HEK293T (cell line): Measurements from ENCODE around the gene BICC1.

ENCODE experiments used
- ARNT ChIP-seq: fragments of 450-650 bp; IDR thresholded peaks from 2 replicates; pipeline ENCODE4 v1.6.1; 2017; ENCODE audit warnings: mild to moderate bottlenecking
- BHLHE40 ChIP-seq: fragments of 450-650 bp; IDR thresholded peaks from 2 replicates; pipeline ENCODE4 v1.6.1; 2016; ENCODE audit warnings: mild to moderate bottlenecking, moderate library complexity, borderline replicate concordance
- ELF4 ChIP-seq: fragments of 450-650 bp; IDR thresholded peaks from 2 replicates; pipeline ENCODE4 v1.6.1; 2017; ENCODE audit warnings: antibody characterized with exemption
- FOXK2 ChIP-seq: fragments of 450-650 bp; IDR thresholded peaks from 2 replicates; pipeline ENCODE4 v1.6.1; 2016; ENCODE audit warnings: mild to moderate bottlenecking
- FOXM1 ChIP-seq: fragments of 450-650 bp; IDR thresholded peaks from 2 replicates; pipeline ENCODE4 v1.6.1; 2017; ENCODE audit warnings: mild to moderate bottlenecking, borderline replicate concordance
- HDGF ChIP-seq: fragments of 450-650 bp; IDR thresholded peaks from 2 replicates; pipeline ENCODE4 v1.6.1; 2017; ENCODE audit warnings: antibody characterized with exemption, borderline replicate concordance
- L3MBTL2 ChIP-seq: fragments of 450-650 bp; conservative IDR thresholded peaks from 2 replicates; pipeline ENCODE4 v1.6.1; 2016; ENCODE audit warnings: mild to moderate bottlenecking
- LEF1 ChIP-seq: fragments of 450-650 bp; IDR thresholded peaks from 2 replicates; pipeline ENCODE4 v1.6.1; 2017; ENCODE audit warnings: mild to moderate bottlenecking, borderline replicate concordance
- PKNOX1 ChIP-seq: fragments of 450-650 bp; IDR thresholded peaks from 2 replicates; pipeline ENCODE4 v1.6.1; 2016
- SP1 ChIP-seq: fragments of 450-650 bp; IDR thresholded peaks from 2 replicates; pipeline ENCODE4 v1.6.1; 2017
- SUZ12 ChIP-seq: fragments of 450-650 bp; IDR thresholded peaks from 2 replicates; pipeline ENCODE4 v1.6.1; 2016; ENCODE audit warnings: mild to moderate bottlenecking
- TARDBP ChIP-seq: fragments of 450-650 bp; IDR thresholded peaks from 2 replicates; pipeline ENCODE4 v1.6.1; 2016

- no peak for TF ChIP-seq FOXM1
- TF ChIP-seq SP1, result no peak
- no peak for TF ChIP-seq ELF4
- TF ChIP-seq PKNOX1, result no peak
- TF ChIP-seq TARDBP, result no peak
- TF ChIP-seq BHLHE40, result no peak
- no peak for TF ChIP-seq LEF1
- no peak for TF ChIP-seq FOXK2
- TF ChIP-seq SUZ12, result no peak
- no peak for TF ChIP-seq HDGF
- no peak for TF ChIP-seq ARNT
- TF ChIP-seq L3MBTL2, result no peak
Observed at GRCh38 chr10:58514111-58514770, 1.6 kb downstream of the BICC1 start.
